ENCODE measurements around the gene TEX13B. TPM values are rescaled to one million over a fixed set of nuclear protein-coding genes. Genes with fewer than 3 reads are reported as not detected.

The TEX13B gene
- total and polyA plus RNA-seq, 3 experiments from 2014 or later = not detected

DNA sequence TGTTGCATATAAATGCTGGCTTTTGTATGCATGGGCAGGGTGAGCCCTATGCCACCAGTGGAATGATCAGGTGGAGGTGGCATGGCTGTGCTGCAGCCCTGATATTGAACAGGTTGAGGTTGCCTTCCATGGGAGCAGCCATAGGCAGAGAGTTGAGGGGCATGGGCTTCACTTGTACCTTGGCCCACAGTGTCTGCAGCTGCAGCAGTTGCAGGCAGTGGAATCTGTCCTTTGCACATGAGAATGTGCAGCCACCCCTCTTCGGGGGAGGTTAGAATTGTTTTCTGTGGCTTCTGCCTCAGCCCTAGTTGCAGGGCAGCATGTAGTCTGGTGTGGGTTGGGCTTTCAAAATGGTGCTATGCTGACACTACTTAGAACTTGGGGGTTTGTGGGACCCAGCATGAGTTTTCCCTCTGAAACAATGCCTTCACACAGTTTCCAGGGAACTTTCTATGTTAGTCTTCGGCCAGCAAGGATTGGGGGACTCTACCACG is 37.3 kb upstream of the TEX13B start:
- no peaks in the 10 kb centered on the region for H3K27me3 Mint-ChIP-seq
- H3K4me3 ChIP-seq (ENCODE audit: low read length) = peak overlapping the region; percentile 68
- peaks cover 60 to 81% (median 75%) of the 10 kb centered on the region in 3 donors for H3K4me1 Mint-ChIP-seq
- H3K27ac ChIP-seq (ENCODE audit: low read depth, low read length) = peak overlapping the region; percentile 60
- peaks cover 0 to 4% (median 0%) of the 10 kb centered on the region in 3 donors for H3K36me3 Mint-ChIP-seq
- H3K27me3 ChIP-seq (ENCODE audit: insufficient read depth, low read length, poor library complexity, severe bottlenecking) = no peaks in the 10 kb centered on the region
- H3K27ac Mint-ChIP-seq = peak overlapping the region; percentile 84 to 97 (median 92)
- no peaks in the 10 kb centered on the region for H3K36me3 ChIP-seq (ENCODE audit: insufficient read depth, low read length)
- H3K4me3 Mint-ChIP-seq = peak overlapping the region; percentile 76 to 95 (median 86)
- CTCF ChIA-PET = interaction anchor here (1.7 kb wide), 1 partner anchor 19 kb away, joined by 5 read pairs; no protein-coding TSS in a partner anchor
- DNase-seq = peak in 1 of 5 donors; percentile 39
- H3K9me3 Mint-ChIP-seq = peaks cover 0 to 2% (median 0%) of the 10 kb centered on the region in 5 donors
- H3K4me1 ChIP-seq (ENCODE audit: insufficient read depth, low read length) = peaks cover 55% of the 10 kb centered on the region
- no peaks in the 10 kb centered on the region for H3K9me3 ChIP-seq (ENCODE audit: low read length)
- POLR2A ChIA-PET = no interaction called here

DNA sequence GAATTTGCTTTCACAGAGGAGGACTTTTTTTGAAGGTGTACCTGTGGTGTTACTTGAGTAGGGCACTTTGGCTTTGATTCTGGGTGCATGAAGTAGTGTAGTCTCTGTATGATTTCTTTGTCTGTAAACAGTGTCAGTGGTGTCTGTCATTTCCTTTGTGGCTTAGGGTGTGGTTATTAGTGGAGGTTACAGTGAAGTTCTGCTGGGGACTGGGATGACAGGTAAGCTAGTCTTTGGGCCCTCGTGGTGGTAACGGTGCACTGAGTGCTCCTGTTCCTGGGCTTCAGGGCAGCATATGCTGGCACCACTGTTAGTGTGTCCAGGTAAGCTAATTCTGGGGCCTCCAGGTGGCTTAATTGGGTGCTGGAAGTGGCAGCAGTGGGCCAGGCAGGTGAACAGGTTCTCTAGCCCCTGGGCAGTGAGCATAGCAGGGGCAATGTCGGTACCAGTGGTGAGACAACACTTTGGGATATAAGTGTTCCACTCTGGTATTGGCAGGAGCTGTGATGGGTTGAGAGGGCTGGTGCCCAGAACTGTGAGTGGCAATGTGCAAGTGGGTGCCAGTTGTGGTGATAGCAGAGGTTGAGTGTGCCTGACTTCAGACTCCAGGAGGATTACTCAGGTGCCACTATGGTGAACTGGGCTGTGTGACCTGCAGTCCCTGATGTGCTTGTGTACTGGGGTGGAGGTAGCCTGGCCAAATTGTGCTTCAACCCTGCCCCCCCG is 36.6 kb upstream of the TEX13B start:
- Histone ChIP-seq H3K27ac (ENCODE audit: low read depth, low read length) (peak overlapping the region; percentile 60), H3K4me3 (ENCODE audit: low read length) (peak overlapping the region; percentile 68)
- peaks cover 0 to 7% (median 0%) of the 10 kb centered on the region in 5 donors for H3K9me3 Mint-ChIP-seq

DNA sequence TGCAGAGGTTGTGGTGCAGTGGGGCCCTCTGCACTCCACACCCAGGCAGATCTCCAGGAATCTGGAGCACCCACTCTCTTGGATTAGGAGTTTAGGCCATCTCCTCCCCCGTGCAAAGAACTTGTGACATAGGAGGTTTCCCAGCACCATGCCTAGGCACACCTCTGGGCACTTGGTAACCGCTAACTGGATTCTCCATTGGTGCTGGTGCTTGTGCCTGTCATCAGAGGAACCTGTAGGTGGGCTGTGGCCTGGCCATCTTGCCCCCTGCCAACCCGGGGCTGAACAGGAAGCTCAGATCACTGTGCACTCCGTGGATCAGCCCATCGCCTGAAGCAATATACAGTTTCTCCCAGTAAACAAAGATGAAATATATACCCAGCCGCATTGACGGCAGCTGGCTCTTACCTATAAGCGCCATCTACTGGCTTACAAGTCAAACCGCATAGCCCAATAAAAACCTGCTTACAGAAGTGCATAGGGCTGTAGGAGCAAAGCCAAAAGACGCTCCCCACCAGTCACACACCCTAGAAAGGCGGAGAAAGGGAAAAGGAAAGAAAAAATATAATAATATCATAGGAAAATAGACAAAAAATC is 19.1 kb upstream of the TEX13B start:
- H3K9me3 Mint-ChIP-seq = peaks cover 0 to 7% (median 3%) of the 10 kb centered on the region in 5 donors
- DNase-seq = peak in 3 of 5 donors; percentile 38 to 56 (median 56)
- Histone ChIP-seq H3K27ac (ENCODE audit: low read depth, low read length) (no peak overlapping the region), H3K4me1 (ENCODE audit: insufficient read depth, low read length) (peaks cover 4% of the 10 kb centered on the region), H3K27me3 (ENCODE audit: insufficient read depth, low read length, poor library complexity, severe bottlenecking) (no peaks in the 10 kb centered on the region), H3K9me3 (ENCODE audit: low read length) (no peaks in the 10 kb centered on the region), H3K36me3 (ENCODE audit: insufficient read depth, low read length) (no peaks in the 10 kb centered on the region), H3K4me3 (ENCODE audit: low read length) (no peak overlapping the region)
- peaks cover 4 to 9% (median 7%) of the 10 kb centered on the region in 3 donors for H3K4me1 Mint-ChIP-seq
- CTCF ChIA-PET = interaction anchor here (1.2 to 2.2 kb wide), 3 partner anchors 14 to 107 kb away, joined by 3 to 5 read pairs (median 3); no protein-coding TSS in a partner anchor
- peak overlapping the region in 1 of 8 donors; percentile 69 for H3K27ac Mint-ChIP-seq
- H3K27me3 Mint-ChIP-seq = peaks cover 4 to 16% of the 10 kb centered on the region in 2 donors
- peak overlapping the region in 2 of 7 donors; percentile 1 to 37 for H3K4me3 Mint-ChIP-seq
- H3K36me3 Mint-ChIP-seq = peaks cover 0 to 2% (median 0%) of the 10 kb centered on the region in 3 donors
- POLR2A ChIA-PET = interaction anchor here (2.0 kb wide), 1 partner anchor 17 kb away, joined by 5 read pairs; no protein-coding TSS in a partner anchor

More for the DNA sequence above, 36.6 kb upstream of the TEX13B start:
- Histone ChIP-seq H3K4me1 (ENCODE audit: insufficient read depth, low read length) (peaks cover 54% of the 10 kb centered on the region), H3K27me3 (ENCODE audit: insufficient read depth, low read length, poor library complexity, severe bottlenecking) (no peaks in the 10 kb centered on the region), H3K9me3 (ENCODE audit: low read length) (no peaks in the 10 kb centered on the region), H3K36me3 (ENCODE audit: insufficient read depth, low read length) (no peaks in the 10 kb centered on the region)
- ChIA-PET POLR2A (interaction anchor here (0.6 to 1.0 kb wide), 3 partner anchors 17 to 303 kb away, joined by 3 to 5 read pairs (median 4); no protein-coding TSS in a partner anchor), CTCF (interaction anchor here (1.3 kb wide), 1 partner anchor 16 kb away, joined by 3 read pairs; no protein-coding TSS in a partner anchor)
- peak in 3 of 5 donors; percentile 54 to 81 (median 72) for DNase-seq
- Mint-ChIP-seq H3K27ac (peak overlapping the region; percentile 63 to 97 (median 92)), H3K4me1 (peaks cover 59 to 77% (median 71%) of the 10 kb centered on the region in 3 donors), H3K4me3 (peak overlapping the region; percentile 76 to 95 (median 86)), H3K27me3 (no peaks in the 10 kb centered on the region), H3K36me3 (peaks cover 0 to 4% (median 0%) of the 10 kb centered on the region in 3 donors)

DNA sequence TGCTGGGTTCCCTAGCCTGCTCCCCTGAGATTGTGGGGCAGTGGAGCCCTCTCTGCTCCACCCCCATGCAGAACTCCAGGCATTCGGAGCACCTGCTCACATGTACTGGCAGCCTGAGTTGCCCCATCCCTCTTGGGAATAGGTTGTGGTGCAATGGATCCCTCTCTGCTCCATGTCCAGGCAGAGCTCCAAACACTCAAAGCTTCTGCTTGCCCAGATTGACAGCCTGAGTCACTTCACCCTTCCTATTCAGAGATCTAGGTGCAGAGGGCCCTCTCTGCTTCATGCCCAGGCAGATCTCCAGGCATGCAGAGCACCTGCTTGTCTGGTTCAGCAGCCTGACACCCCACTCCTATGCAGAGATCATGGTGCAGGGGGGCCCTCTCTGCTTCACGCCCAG is 18.6 kb upstream of the TEX13B start:
- Histone ChIP-seq H3K4me1 (ENCODE audit: insufficient read depth, low read length) (peaks cover 4% of the 10 kb centered on the region), H3K4me3 (ENCODE audit: low read length) (no peak overlapping the region)
- peaks cover 0 to 2% (median 0%) of the 10 kb centered on the region in 3 donors for H3K36me3 Mint-ChIP-seq

DNA sequence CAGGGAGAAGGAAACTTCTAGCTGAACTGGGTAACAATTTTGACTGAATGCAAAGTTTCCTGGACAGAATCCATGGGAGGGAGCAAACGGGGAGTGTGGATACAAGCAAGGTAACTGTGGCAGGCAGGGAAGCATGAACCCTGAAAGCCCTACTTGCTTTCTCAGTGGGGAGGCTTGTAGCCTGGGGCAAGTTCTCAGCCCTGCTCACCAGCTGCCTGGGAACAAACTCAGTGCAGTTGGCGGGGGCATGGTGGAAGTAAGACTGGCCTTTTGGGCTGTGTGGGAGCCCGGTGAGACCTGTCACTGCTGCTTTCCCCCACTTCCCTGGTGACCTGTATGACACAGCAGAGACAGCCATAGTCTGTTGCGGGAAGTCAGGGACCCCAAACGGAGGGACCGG is 14.0 kb upstream of the TEX13B start:
- H3K36me3 ChIP-seq (ENCODE audit: insufficient read depth, low read length) = no peaks in the 10 kb centered on the region
- no peak overlapping the region for H3K4me3 ChIP-seq (ENCODE audit: low read length)
- H3K9me3 ChIP-seq (ENCODE audit: low read length) = no peaks in the 10 kb centered on the region
- DNase-seq = no peak
- POLR2A ChIA-PET = no interaction called here
- H3K27me3 ChIP-seq (ENCODE audit: insufficient read depth, low read length, poor library complexity, severe bottlenecking) = no peaks in the 10 kb centered on the region
- Mint-ChIP-seq H3K27ac (peak overlapping the region in 1 of 8 donors; percentile 92), H3K36me3 (no peaks in the 10 kb centered on the region), H3K4me1 (peaks cover 0 to 6% (median under 1%) of the 10 kb centered on the region in 3 donors), H3K9me3 (peaks cover 0 to 7% (median 3%) of the 10 kb centered on the region in 5 donors), H3K4me3 (no peak overlapping the region), H3K27me3 (peaks cover 2 to 15% of the 10 kb centered on the region in 2 donors)
- CTCF ChIA-PET = no interaction called here
- H3K27ac ChIP-seq (ENCODE audit: low read depth, low read length) = no peak overlapping the region
- no peaks in the 10 kb centered on the region for H3K4me1 ChIP-seq (ENCODE audit: insufficient read depth, low read length)

More for the DNA sequence above, 18.6 kb upstream of the TEX13B start:
- POLR2A ChIA-PET = interaction anchor here (2.0 kb wide), 1 partner anchor 18 kb away, joined by 5 read pairs; no protein-coding TSS in a partner anchor
- Histone ChIP-seq H3K27me3 (ENCODE audit: insufficient read depth, low read length, poor library complexity, severe bottlenecking) (no peaks in the 10 kb centered on the region), H3K36me3 (ENCODE audit: insufficient read depth, low read length) (no peaks in the 10 kb centered on the region), H3K9me3 (ENCODE audit: low read length) (no peaks in the 10 kb centered on the region), H3K27ac (ENCODE audit: low read depth, low read length) (no peak overlapping the region)
- Mint-ChIP-seq H3K9me3 (peaks cover 0 to 7% (median 3%) of the 10 kb centered on the region in 5 donors), H3K4me1 (peaks cover 4 to 9% (median 7%) of the 10 kb centered on the region in 3 donors), H3K4me3 (no peak overlapping the region), H3K27ac (no peak overlapping the region), H3K27me3 (peaks cover 4 to 19% of the 10 kb centered on the region in 2 donors)
- CTCF ChIA-PET = interaction anchor here (0.9 to 2.2 kb wide), 3 partner anchors 20 to 107 kb away, joined by 3 to 5 read pairs (median 5); no protein-coding TSS in a partner anchor
- no peak for DNase-seq

DNA sequence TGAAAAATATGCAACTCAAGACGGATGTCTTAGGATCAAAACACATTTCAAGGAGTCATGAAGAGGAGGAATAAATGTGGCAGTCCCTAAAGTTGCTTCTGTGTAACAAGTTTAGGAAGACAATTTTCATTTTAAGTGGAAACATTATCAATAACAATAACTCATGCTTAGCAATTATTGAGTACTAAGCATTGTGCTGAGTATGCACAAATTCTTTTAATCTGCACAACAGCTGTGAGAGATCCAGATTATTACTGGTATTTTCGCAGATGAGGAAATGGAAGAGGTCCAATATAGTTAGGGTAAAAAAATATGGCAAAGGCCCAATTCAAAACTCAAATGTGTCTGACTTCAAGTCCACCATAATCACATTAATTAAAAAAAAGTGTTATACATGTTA is 2.9 kb upstream of the TEX13B start:
- Mint-ChIP-seq H3K4me3 (no peak overlapping the region), H3K9me3 (peaks cover 0 to 6% (median 5%) of the 10 kb centered on the region in 5 donors), H3K27ac (no peak overlapping the region), H3K27me3 (peaks cover 0 to 6% of the 10 kb centered on the region in 2 donors), H3K4me1 (peaks cover 0 to under 1% (median 0%) of the 10 kb centered on the region in 3 donors), H3K36me3 (peaks cover 0 to 4% (median 0%) of the 10 kb centered on the region in 3 donors)
- Histone ChIP-seq H3K4me1 (ENCODE audit: insufficient read depth, low read length) (no peaks in the 10 kb centered on the region), H3K27me3 (ENCODE audit: insufficient read depth, low read length, poor library complexity, severe bottlenecking) (no peaks in the 10 kb centered on the region), H3K9me3 (ENCODE audit: low read length) (no peaks in the 10 kb centered on the region), H3K36me3 (ENCODE audit: insufficient read depth, low read length) (no peaks in the 10 kb centered on the region), H3K27ac (ENCODE audit: low read depth, low read length) (no peak overlapping the region), H3K4me3 (ENCODE audit: low read length) (no peak overlapping the region)
- no peak for DNase-seq
- ChIA-PET POLR2A (no interaction called here), CTCF (no interaction called here)

DNA sequence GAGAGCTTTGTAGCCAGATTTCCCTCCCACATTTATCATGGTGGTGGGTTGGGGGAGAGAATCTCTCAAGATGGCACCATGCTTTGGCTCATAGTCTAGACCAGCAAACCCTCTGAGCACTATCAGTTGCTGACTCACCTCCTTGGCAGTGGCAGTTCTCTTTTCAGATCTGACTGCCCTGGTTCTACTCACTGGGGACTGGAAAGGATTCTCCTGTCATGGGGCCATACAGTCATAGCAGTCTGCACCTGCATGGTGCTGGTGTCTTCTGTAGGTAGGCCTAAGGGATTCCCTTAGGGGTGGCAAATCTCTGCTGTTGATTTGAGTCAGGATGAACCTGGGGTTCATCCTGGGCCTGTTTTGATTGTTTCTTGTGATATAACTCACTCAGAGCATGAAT is 2.6 kb downstream of the TEX13B start:
- peaks cover 0 to 5% of the 10 kb centered on the region in 2 donors for H3K27me3 Mint-ChIP-seq
- no peak overlapping the region for H3K4me3 Mint-ChIP-seq
- peaks cover 0 to 2% (median 0%) of the 10 kb centered on the region in 3 donors for H3K4me1 Mint-ChIP-seq
- H3K27me3 ChIP-seq (ENCODE audit: insufficient read depth, low read length, poor library complexity, severe bottlenecking) = no peaks in the 10 kb centered on the region
- H3K4me3 ChIP-seq (ENCODE audit: low read length) = no peak overlapping the region
- no peak for DNase-seq
- no peaks in the 10 kb centered on the region for H3K9me3 ChIP-seq (ENCODE audit: low read length)
- no peaks in the 10 kb centered on the region for H3K36me3 ChIP-seq (ENCODE audit: insufficient read depth, low read length)
- H3K27ac ChIP-seq (ENCODE audit: low read depth, low read length) = no peak overlapping the region
- H3K27ac Mint-ChIP-seq = no peak overlapping the region
- no peaks in the 10 kb centered on the region for H3K4me1 ChIP-seq (ENCODE audit: insufficient read depth, low read length)
- H3K9me3 Mint-ChIP-seq = peaks cover 0 to 2% (median 0%) of the 10 kb centered on the region in 5 donors
- ChIA-PET POLR2A (no interaction called here), CTCF (interaction anchor here (1.2 kb wide), 1 partner anchor 18 kb away, joined by 4 read pairs; no protein-coding TSS in a partner anchor)
- H3K36me3 Mint-ChIP-seq = no peaks in the 10 kb centered on the region
